HK-2 (cell line): Measurements from ENCODE around the gene FNDC1.
A peak's percentile ranks its signal among the peaks of the same experiment; 100 is the strongest.
"Not testable (repeated sequence)": the region's sequence is repeated elsewhere in the genome, so short reads cannot be mapped to it uniquely, and the experiment has no call there.

Source experiments
- DNase-seq: peaks from one replicate; pipeline ENCODE4 v3.0.0-alpha.2; 2018; ENCODE audit not compliant: unreplicated experiment

Gene FNDC1

GRCh38 chr6:159169193-159169555 is at the start of gene FNDC1:
Gene FNDC1 (plus strand): TSS chr6:159169400. CDS start chr6:159169597, 197 bp downstream.
- DNase-seq: peak; percentile 29

- DNase-seq: no peak
These were observed 49.4 kb upstream of the FNDC1 start for GRCh38 chr6:159119791-159120190.

GRCh38 chr6:159121486-159121885 is 47.7 kb upstream of the FNDC1 start:
- no peak for DNase-seq

GRCh38 chr6:159122453-159122852 is 46.7 kb upstream of the FNDC1 start:
- no peak for DNase-seq

GRCh38 chr6:159123831-159124230 is 45.4 kb upstream of the FNDC1 start:
- DNase-seq: not testable (repeated sequence)

GRCh38 chr6:159125014-159125609 is 44.1 kb upstream of the FNDC1 start:
- no peak for DNase-seq

GRCh38 chr6:159125951-159126352 is 43.2 kb upstream of the FNDC1 start:
- no peak for DNase-seq

GRCh38 chr6:159126590-159126989 is 42.6 kb upstream of the FNDC1 start:
- no peak for DNase-seq

- DNase-seq: no peak
These were observed 41.5 kb upstream of the FNDC1 start for GRCh38 chr6:159127701-159128100.

- no peak for DNase-seq
These were observed 40.2 kb upstream of the FNDC1 start for GRCh38 chr6:159128978-159129377.

- no peak for DNase-seq
These were observed 38.4 kb upstream of the FNDC1 start for GRCh38 chr6:159130846-159131245.

GRCh38 chr6:159131709-159132108 is 37.5 kb upstream of the FNDC1 start:
- DNase-seq: no peak

- no peak for DNase-seq
These were observed 36.5 kb upstream of the FNDC1 start for GRCh38 chr6:159132664-159133063.

GRCh38 chr6:159134701-159135364 is 34.4 kb upstream of the FNDC1 start:
- DNase-seq: peak; percentile 49

- DNase-seq: no peak
These were observed 31.5 kb upstream of the FNDC1 start for GRCh38 chr6:159137676-159138075.

GRCh38 chr6:159142531-159142930 is 26.7 kb upstream of the FNDC1 start:
- DNase-seq: no peak

- no peak for DNase-seq
These were observed 20.6 kb upstream of the FNDC1 start for GRCh38 chr6:159148641-159149040.

- DNase-seq: no peak
These were observed 19.6 kb upstream of the FNDC1 start for GRCh38 chr6:159149641-159150040.

GRCh38 chr6:159151266-159151855 is 17.8 kb upstream of the FNDC1 start:
- DNase-seq: no peak

- DNase-seq: no peak
These were observed 17.2 kb upstream of the FNDC1 start for GRCh38 chr6:159152041-159152440.

GRCh38 chr6:159152782-159153181 is 16.4 kb upstream of the FNDC1 start:
- no peak for DNase-seq

GRCh38 chr6:159155679-159156078 is 13.5 kb upstream of the FNDC1 start:
- DNase-seq: no peak

GRCh38 chr6:159156089-159156488 is 13.1 kb upstream of the FNDC1 start:
- no peak for DNase-seq
